Panc1 (cell line): Measurements from ENCODE around the gene KISS1R. TPM values are rescaled to one million over a fixed set of nuclear protein-coding genes. Genes with fewer than 3 reads are reported as not detected.

ENCODE experiments used
- ATAC-seq: fragments of 200-7000 bp; cut with Tn5 transposase; 2 replicates; pipeline ENCODE4 v1.9.1; 2020; ENCODE audit warnings: mild to moderate bottlenecking, moderate library complexity
- BruUV-seq: library from RNA; stranded (reverse); fragments of 400-500 nt; replicated peaks from 2 replicates; lab custom pipeline; 2021; lab: Mats Ljungman, UMichigan
- CTCF ChIA-PET: fragments of 300-600 bp; sonication (Branson Sonifier 250); formaldehyde crosslinking; loops from one replicate; lab custom pipeline; 2022; ENCODE audit warnings: antibody characterized with exemption; lab: Charles Lee
- POLR2A ChIA-PET: fragments of 300-600 bp; sonication (Branson Sonifier 250); formaldehyde crosslinking; loops from one replicate; lab custom pipeline; 2022; ENCODE audit warnings: antibody characterized with exemption; lab: Charles Lee
- DNase-seq: peaks from one replicate; pipeline ENCODE4 v3.0.0-alpha.2; 2010; ENCODE audit warnings: low read depth, low spot score
- H3K27ac ChIP-seq: 2 replicates; pipeline ENCODE4 v1.5.1; 2011; ENCODE audit warnings: mild to moderate bottlenecking, low read length, inconsistent platforms
- H3K27me3 ChIP-seq: fragments of 200-500 bp; sonication (Bioruptor generic); 2 replicates; pipeline ENCODE4 v1.6.0; 2014; ENCODE audit warnings: low read length, inconsistent platforms; ENCODE audit not compliant: control insufficient read depth, insufficient read depth
- H3K36me3 ChIP-seq: fragments of 200-500 bp; sonication (Bioruptor generic); 2 replicates; pipeline ENCODE4 v1.5.1; 2014; ENCODE audit warnings: inconsistent platforms, mild to moderate bottlenecking, low read length, moderate library complexity; ENCODE audit not compliant: control insufficient read depth, insufficient read depth
- H3K4me1 ChIP-seq: 2 replicates; pipeline ENCODE4 v1.5.1; 2011; ENCODE audit warnings: inconsistent platforms, mild to moderate bottlenecking, low read length, moderate library complexity; ENCODE audit not compliant: control insufficient read depth, insufficient read depth
- H3K4me3 ChIP-seq, 2 experiments: 2 replicates each; pipeline ENCODE4 v1.5.1; 2011 to 2012; ENCODE audit warnings: low read depth in 2 of 2, low read length in 2 of 2, mild to moderate bottlenecking in 2 of 2, inconsistent platforms in 1 of 2, moderate library complexity in 1 of 2
- H3K9me3 ChIP-seq: fragments of 200-500 bp; sonication (Bioruptor generic); 2 replicates; pipeline ENCODE4 v1.5.1; 2014; ENCODE audit warnings: low read depth, mild to moderate bottlenecking, inconsistent platforms, low read length, moderate library complexity; ENCODE audit not compliant: control insufficient read depth, insufficient read depth
- CTCF ChIP-seq: fragments of 450-650 bp; IDR thresholded peaks from 2 replicates; pipeline ENCODE4 v1.5.1; 2017; ENCODE audit warnings: mild to moderate bottlenecking
- POLR2AphosphoS5 ChIP-seq: IDR thresholded peaks from 2 replicates; pipeline ENCODE4 v1.6.1; 2012; ENCODE audit warnings: mild to moderate bottlenecking, low read depth, low read length, moderate library complexity
- REST ChIP-seq, 2 experiments: IDR thresholded peaks; 2 replicates each; pipeline ENCODE4 v1.6.1; 2011 to 2012; ENCODE audit warnings: low read depth in 2 of 2, control low read depth in 1 of 2, low read length in 1 of 2, mild to moderate bottlenecking in 1 of 2, moderate library complexity in 1 of 2; ENCODE audit not compliant: insufficient read depth in 1 of 2
- SIN3A ChIP-seq: IDR thresholded peaks from 2 replicates; pipeline ENCODE4 v1.6.1; 2012; ENCODE audit warnings: low read depth, mild to moderate bottlenecking, low read length, moderate library complexity, borderline replicate concordance; ENCODE audit not compliant: insufficient read depth
- TCF7L2 ChIP-seq: IDR thresholded peaks from 2 replicates; pipeline ENCODE4 v1.6.1; 2011; ENCODE audit warnings: mild to moderate bottlenecking, low read depth, low read length, inconsistent platforms
- in situ Hi-C: cut with HindIII; loops from 2 replicates; pipeline ENCODE4 v1.10.0; 2016; ENCODE audit warnings: low sequenced_read_pairs, low pct_unique_long_range_greater_than_20kb
- intact Hi-C: fragments of 100-400 bp; cut with micrococcal nuclease; formaldehyde crosslinking; loops from one replicate; pipeline ENCODE4 v1.10.0; 2022; ENCODE audit not compliant: unreplicated experiment
- total RNA-seq: library from RNA; stranded (reverse); gene quantifications from one replicate; pipeline ENCODE4 v1.2.1, GENCODE V29; 2021; ENCODE audit not compliant: unreplicated experiment

Gene KISS1R
- total RNA-seq, 1 experiment from 2014 or later = 0.92 TPM

- no peak for DNase-seq
- TF ChIP-seq TCF7L2 = no peak
- TF ChIP-seq CTCF = no peak
- no peak for TF ChIP-seq REST (IDR thresholded peaks at IDR 0.05; ENCODE audit: insufficient read depth in 1 of 2, low read depth in 2 of 2, low read length in 1 of 2)
- intact Hi-C loops (no loop called here), in situ Hi-C loops (no loop called here)
- ChIA-PET CTCF (no interaction called here), POLR2A (no interaction called here)
- ATAC-seq = no peak
- Histone ChIP-seq H3K27me3 (no peaks in the 10 kb centered on the region), H3K9me3 (no peaks in the 10 kb centered on the region), H3K36me3 (no peaks in the 10 kb centered on the region), H3K4me1 (peaks cover 5% of the 10 kb centered on the region; the same call in 1 of the 2 replicates), H3K4me3 (no peak overlapping the region), H3K27ac (no peak overlapping the region)
- no TSS peak for BruUV-seq
These were observed 46.4 kb downstream of the KISS1R start for GRCh38 chr19:963486-963951.

- peaks cover 2% of the 10 kb centered on the region; the same call in 1 of the 2 replicates for H3K4me1 ChIP-seq
- in situ Hi-C loops = no loop called here
- no peak for TF ChIP-seq CTCF
- TF ChIP-seq TCF7L2 = no peak
- no peak for TF ChIP-seq POLR2AphosphoS5
- TF ChIP-seq REST (IDR thresholded peaks at IDR 0.05; ENCODE audit: insufficient read depth in 1 of 2, low read depth in 2 of 2, low read length in 1 of 2) = no peak
- TF ChIP-seq SIN3A = no peak
- POLR2A ChIA-PET = no interaction called here
- H3K4me3 ChIP-seq = no peak overlapping the region
- intact Hi-C loops = no loop called here
- H3K27me3 ChIP-seq = no peaks in the 10 kb centered on the region
- no peaks in the 10 kb centered on the region for H3K36me3 ChIP-seq
- H3K9me3 ChIP-seq = no peaks in the 10 kb centered on the region
- DNase-seq = no peak
- no peak for ATAC-seq
- CTCF ChIA-PET = no interaction called here
- no TSS peak for BruUV-seq
- H3K27ac ChIP-seq = no peak overlapping the region
These were observed 47.0 kb downstream of the KISS1R start for GRCh38 chr19:964116-964520.
